HG02798 (cell line): ENCODE measurements around the gene PNMA8C.
"Not testable (repeated sequence)": the region's sequence is repeated elsewhere in the genome, so short reads cannot be mapped to it uniquely, and the experiment has no call there.

Experiments used
- ATAC-seq: cut with Tn5 transposase; IDR thresholded peaks from one replicate; pipeline ENCODE4 v1.9.1; 2021; ENCODE audit warnings: mild to moderate bottlenecking; ENCODE audit not compliant: unreplicated experiment, poor library complexity

PNMA8C gene

DNA sequence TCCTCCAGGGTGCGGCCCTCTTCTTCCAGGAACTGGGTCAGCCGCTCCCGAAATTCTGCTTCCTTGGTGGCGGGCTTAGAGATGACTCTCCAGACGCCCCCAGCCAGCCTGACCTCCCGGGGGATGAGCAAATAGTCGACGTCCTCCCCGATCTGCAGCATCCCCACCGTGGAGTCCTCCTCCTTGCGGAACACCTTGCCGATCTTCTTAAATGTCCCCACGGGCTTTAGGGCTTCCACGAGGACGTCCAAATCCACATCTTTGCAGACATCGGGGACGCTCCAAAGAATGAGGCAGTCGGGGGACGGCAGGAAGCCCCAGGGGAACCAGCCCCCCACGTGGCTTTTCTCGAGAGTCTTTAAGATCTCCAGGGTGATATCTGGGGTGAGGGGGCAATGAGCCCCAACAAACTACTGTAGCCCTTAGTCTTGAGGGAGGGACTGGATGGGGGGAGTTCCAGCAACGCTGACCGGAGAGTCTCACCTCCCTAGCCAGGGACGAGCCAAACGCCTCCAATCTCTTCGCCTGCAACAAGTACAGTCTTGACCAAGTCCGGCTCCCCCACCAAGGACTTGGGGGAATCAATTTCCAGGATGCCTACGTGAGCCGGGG is 16.0 kb downstream of the PNMA8C start:
- ATAC-seq, result no peak

DNA sequence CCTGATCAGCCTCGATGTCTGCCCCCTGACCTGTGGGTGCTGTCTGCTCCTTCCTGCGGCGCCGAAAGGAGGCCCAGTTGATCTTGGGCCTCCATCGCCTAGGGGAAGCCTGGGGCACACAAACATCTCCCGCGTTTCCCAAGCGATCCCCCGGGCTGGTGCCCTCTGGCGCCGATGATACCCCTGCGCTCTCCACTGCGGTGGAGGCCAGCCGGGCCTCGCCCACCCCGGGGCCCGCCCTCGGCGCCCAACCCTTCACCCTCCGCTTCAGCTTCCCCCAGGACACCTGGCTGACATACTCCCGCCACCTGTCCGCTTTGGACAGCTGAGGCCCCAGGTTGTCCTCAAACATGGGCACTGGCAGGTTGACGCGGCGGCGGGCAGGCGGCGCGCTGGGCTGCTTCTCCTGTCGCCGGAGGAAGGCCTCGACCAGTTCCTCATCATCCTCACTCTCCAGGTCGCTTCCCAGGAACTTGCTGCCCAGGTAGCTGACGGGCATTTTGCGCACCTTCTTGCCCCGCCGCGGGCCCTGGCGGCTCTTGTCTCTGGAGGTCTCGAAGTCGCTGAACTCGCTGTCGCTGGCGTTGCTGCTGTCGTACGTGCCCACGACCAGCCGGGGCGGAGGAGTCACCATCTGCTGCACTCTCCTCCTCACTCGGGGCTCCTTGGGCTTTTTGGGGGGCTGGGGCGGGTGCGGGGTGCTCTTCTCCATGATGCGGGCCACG is 16.6 kb downstream of the PNMA8C start:
- ATAC-seq, result no peak

DNA sequence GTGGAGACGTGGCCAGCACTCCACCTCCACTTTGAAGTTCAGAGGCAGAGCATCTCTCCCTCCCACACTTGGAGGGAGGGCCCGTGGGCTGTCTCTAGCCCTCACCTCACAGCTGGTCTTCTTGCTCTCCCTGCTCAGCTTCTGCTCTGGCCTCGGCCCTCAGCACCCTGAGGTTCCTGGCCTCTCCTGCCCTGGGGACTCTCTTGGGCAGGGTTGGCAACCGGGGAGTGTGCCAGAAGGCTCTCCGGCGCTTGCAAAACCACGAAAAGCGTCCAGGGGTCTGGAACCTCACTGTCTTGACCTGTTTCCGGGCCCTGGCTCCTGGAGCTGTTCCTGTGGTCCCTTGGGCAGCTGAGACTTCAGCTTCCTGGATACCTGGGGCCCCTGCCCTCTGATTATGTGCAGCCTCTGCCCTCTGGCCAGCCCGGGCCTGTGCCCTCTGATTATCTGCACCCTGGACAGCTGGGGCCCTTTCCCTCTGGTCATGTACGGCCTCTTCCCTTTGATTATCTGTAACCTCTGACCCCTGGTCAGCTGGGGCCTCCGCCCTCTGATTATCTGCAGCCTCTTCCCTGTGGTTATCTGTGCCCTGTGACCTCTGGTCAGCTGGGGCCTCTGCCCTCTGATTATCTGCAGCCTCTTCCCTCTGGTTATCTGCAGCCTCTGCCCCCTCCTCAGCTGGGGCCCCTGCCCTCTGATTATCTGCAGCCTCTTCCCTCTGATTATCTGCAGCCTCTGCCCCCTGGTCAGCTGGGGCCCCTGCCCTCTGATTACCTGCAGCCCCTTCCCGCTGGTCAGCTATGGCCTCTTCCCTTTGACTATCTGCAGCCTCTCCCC is 17.4 kb downstream of the PNMA8C start:
- ATAC-seq, result no peak

DNA sequence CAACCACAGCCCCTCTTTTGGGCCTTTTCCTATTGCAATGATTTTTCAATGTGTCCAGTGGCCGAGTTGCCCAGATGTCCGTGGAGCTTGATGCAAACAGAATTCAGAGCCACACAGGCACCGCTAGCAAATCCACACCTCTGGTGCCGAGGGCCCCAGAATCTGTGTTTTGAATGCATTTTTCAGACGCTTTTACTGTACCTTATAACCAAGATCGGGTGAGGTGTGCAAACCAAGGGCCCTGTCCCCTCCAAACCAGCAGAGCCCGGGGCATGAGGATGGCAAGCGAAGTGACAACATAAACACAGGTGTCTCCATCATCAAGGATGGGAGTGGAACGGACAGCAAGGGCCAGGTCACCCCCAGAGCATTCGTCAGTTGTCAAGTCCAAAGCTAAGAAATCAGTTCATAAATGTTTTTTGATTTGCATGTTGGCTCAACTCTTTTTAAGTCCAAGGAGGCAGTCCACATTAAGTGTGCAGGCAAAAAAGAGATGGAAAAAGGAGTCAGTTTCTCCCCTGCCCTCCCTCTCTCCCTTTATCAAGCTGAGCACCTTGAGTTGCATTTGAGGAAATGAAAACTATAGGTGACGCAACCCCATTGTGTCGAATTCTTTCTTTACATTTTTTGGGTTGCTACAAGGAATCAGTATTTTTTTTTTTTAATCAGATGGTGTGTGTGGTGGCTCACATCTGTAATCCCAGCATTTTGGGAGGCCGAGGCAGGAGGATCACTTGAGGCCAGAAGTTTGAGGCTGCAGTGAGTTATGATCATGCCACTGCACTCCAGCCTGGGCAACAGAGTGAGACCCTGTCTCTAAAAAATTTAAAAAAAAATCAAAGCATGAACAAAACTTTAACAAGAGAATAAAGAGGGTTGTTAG is 18.3 kb downstream of the PNMA8C start:
- no peak for ATAC-seq

DNA sequence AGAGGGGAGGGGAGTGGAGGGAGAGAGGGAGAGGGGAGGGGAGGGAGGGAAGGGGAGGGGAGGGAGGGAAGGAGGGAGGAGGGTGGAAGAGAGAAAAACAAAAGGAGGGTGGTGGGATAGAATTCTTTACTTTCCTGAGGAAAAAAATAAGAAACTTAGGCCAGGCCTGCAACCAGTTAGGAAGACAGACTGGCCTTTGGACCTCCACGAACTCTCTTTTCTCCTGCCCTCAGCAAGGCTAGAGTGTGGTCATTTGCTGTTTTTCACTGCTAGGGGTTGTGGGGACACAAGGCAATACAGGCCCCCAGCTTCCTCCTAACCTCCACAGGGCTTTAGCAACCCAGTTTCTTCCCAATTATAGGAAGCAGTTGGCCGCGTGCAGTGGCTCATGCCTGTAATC is 19.5 kb downstream of the PNMA8C start:
- no peak for ATAC-seq

DNA sequence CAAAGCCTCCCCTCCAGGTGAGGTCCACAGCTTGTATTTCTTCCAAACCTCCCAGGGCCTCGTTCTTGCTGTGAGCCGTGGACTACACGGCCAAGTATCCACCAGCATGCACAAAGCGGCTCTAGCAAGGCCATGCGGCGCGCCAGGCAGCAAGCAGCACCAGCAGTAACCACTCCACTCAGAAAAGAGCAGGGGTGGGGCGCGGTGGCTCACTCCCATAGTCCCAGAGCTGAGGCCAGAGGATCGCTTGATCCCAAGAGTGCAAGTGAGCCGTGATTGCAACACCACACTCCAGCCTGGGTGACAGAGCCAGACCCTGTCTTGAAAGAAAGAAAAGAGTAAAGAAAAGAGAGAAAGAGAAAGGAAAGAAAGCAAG is 20.1 kb downstream of the PNMA8C start:
- ATAC-seq, result no peak

DNA sequence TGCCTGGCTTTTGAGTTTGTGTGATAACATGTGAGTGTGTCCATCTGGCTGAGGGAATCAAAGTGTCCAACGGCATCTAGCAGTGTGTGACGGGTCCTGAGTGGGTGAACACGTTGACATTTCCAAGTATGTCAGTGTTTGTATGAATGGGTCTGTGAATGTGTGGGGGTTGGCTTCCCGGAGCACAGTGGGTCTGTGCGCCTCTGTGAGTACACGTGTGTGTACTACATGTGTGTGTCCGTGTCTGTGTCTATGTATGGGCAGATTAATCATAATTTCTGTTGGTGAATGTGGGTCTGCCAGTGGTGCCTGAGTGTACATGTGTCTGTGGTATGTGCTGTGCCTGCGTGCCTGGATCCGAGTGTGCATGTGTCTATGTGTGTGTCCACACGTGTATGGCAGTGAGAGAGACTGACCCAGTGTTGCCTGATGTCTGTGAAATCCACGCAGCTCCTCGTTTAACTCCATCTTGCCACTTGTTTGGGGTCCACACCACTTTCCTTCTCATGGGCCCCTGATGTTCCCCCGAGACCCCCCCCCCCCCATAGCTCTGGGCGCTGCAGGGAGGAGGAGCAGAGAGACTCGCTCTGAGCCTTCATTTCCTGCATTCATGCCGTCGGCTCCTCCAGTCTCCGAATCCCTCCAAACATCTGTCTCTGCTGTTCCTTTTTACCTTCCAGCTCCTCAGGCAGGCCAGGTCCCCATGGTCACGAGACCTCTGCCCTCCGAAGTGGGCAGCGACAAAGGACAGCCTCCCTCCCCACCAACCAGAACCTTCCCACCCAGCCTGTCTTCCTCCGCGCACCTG is 20.7 kb downstream of the PNMA8C start:
- ATAC-seq, result no peak

DNA sequence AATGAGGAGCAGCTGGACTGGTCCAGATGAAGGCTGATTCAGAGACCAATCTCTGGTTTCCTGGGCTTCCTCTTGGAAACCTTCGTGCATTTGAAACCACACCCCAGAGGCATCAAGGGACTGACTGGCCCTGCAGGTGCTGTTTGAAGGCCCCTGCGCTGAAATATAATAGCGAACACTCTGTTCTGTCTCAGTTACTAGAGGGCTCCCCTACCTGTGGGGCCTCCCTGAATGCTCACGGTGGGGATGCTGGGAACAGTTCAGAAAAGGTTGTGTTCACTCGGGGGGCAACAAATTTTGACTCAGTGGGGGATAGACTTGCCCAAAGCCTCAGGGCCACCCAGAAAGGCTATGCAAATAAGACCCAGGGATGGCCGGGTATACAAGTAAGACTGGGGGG is 21.8 kb downstream of the PNMA8C start:
- ATAC-seq, result no peak

DNA sequence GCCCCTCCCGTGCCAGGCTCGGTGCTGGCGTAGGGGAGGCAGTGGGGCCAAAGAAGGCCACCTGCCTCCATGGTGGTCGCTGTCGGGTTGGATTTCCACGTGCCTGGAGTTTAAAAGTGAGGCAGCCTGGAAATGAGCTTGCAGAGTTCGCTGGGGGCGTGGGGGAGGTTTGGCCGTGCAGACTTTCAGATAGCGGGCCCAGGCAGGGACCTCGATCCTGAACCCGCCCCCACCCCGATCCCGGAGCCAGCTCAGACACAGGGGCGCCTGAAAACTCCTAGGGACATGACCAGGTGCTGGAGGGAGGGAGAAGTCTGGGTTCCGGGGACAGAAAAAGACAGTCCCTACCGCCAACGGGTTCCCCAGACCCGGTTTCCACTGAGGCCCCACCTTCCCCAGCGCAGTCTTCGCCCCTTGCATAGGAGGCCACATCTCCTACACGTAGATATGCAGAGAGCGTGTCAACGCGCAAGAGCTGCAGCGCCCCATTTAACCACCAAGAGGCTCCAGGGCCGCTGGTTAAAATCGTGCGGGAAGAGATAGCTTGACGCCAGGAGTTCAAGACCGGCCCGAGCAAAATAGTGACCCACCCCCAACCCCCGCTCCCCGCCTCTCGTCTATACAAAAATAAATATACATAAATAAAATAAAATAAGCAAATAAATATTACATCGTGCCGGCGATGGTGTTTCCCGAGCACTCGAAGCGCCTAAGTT is 23.8 kb downstream of the PNMA8C start:
- no peak for ATAC-seq

DNA sequence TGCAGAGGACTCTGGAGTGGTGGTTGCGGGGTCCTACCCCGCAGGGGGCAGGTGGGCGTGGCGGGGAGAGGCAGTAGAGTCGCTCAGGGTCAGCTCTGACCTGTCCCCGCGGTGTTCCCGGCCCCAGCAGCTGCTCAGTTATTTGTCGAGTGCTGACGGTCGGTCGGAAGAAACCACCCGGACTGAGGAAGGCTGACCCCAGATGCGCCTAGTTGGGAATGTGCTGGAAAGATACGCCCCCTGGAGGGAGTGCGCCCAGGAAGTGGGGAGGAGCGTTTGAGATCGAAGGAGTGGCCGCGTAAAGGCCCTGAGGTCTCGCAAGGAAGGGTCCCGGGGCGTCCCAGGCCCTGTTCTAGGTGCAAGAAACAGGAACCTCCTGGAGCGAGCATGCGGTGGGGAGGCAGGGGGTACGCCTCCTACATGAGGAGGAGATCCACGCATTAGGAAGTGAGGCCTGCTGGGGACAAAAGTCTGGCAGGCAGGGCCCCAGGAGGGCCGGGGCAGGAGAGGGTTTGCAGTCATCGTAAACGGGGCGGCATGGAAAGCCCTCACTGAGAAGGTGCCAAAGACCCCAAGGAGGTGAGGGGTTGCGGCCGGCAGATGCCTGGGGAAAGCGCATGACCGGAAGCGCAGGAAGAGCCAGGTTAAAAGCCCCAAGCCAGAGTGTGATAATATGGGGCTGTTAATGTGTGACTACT is 24.5 kb downstream of the PNMA8C start:
- ATAC-seq, result no peak

DNA sequence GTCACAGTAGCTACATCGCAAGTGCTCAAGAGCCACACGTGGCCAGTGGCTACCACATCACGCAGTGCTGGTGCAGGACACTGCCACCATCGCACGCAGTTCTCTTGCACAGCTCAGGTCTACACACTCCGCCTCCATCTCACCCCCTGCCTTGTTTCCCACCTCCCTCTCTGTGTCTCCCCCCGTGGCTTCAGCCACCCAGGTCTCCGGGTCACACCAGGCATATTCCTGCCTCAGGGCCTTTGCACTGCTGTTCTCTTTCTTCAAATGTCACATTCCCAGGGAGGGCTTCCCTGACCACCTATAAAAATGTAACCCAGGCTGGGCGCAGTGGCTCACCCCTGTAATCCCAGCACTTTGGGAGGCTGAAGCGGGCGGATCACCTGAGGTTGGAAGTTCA is 26.0 kb downstream of the PNMA8C start:
- ATAC-seq, result no peak

DNA sequence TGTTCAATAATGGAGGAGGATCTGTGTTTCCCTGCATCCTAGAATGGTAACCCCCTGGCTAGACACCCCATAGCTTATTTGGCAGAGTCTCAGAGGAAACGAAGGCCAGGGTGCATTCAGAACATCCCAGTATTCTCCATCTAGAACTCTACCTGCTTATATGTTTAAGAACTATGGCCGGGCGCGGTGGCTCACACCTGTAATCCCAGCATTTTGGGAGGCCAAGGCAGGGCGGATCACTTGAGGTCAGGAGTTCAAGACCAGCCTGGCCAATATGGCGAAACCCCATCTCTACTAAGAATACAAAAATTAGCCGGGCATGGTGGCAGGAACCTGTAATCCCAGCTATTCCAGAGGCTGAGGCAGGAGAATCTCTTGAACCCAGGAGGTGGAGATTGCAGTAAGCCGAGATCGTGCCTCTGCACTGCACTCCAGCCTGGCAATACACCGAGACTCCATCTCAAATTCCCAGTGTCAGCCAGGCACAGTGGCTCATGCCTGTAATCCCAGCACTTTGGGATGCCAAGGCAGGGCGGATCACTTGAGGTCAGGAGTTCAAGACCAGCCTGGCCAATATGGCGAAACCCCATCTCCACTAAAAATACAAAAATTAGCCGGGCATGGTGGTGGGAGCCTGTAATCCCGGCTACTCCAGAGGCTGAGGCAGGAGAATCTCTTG is 30.8 kb downstream of the PNMA8C start:
- ATAC-seq, result not testable (repeated sequence)

DNA sequence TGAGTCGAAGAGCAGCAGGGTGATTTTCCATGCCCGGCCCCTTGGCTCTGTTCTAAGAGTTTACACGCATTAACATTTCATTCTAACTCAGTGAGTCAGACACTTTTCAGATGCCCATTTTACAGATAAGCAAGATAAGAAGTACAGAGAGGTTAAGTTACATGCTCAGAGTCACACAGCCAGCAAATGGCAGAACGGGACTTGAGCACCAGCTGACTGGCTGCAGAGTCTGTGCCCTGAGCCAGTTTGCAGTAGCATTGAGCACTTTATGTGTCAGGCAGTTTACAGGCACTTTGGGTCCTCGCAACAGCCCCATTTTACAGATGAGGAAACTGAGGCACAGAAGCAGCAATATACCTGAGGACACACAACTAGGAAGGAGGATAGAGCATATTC is 34.3 kb downstream of the PNMA8C start:
- no peak for ATAC-seq

DNA sequence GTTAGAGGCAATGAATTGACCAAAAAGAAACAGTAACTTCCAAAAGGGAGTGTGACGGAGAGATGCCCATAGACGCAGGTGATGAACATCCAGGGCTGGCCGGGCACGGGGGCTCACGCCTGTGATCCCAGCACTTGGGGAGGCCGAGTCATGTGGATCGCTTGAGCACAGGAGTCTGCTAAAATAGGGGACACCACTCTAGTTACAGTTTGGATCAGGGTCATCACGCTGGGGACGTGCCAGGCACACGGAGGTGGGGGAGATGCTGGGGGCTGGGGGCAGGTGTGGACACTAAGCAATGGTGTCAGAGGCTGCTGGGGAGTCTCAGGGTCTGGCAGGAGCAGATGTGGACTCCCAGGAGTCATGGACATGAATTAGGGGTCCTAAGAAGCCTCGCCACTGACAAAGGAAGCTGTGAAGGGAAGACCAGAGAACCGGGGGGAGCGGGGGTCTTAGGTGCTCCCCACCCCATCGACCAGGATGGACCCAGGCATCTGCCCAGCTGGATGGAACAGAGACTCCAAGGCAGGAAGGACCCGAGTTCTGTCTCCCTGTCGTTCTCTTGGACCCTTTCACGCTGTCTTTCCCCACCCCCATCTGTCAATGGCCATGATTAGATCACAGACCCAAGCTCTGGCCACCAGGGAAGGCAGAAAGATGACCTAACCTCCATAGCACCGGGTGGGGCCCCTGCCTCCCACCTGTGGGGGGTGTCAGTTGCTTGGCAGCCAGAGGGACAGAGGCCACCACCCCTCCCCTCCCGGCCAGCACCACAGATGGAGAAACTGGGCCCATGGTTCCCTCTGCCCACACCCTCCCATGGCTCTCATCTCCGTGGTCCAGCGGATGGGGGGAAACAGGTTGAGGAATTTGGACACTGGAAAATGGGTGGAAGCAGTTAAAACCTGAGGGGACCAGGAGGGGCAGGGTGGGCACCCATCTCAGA is 35.0 kb downstream of the PNMA8C start:
- no peak for ATAC-seq

DNA sequence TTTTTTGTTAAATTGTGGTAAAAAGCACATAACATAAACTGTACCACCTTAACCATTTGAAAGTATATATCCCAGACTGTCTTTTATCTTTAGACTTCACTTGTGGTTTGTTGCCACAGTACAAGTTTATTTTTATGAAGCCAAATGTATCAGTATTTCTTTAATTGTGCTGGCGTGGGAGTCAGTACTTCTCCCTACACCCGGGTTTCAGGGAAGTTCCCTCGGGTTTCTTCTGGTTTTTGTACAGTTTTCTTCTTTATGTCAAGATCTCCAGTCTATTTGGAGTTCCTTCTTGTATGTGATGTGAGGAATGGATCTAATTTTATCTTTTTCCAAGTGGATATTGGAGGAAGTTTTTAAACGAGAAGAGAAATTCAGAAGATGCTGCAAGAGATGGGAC is 35.9 kb downstream of the PNMA8C start:
- ATAC-seq, result no peak

DNA sequence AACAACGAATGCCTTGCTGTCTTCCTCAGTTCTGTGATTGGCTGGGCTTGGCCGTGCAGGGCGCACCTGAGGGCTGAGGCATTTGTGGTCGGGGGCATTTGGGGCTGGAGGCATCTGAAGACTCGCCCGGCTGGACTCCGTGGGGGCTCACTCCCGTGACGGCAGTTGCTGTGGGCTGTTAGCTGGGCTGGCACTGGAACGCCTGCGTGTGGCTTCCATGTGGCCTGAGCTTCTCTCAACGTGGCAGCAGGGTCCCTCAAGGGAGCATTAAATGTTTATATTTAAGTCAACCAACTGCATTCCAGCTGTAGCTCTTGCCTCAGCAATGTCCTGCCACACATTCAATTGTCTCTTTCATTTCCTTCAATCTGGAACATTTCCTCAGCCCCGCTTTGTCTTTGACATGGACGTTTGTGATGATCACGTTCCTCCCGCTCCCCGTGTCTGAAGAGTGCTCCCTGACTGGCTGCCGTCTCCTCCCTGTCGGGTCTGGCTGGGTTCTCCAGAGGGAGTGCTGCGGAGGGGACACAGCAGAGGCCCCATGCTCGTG is 36.4 kb downstream of the PNMA8C start:
- no peak for ATAC-seq
